Hepatocyte (in vitro differentiated cells): ENCODE data around the gene ZNRF1. TPM values are rescaled to one million over a fixed set of nuclear protein-coding genes. Genes with fewer than 3 reads are reported as not detected.

ENCODE experiments used
- DNase-seq: peaks from one replicate; pipeline ENCODE4 v3.0.0-alpha.2; 2016; ENCODE audit warnings: low spot score
- H2AFZ ChIP-seq: fragments of 200-600 bp; sonication (generic); 2 replicates; pipeline ENCODE4 v1.6.0; 2016; ENCODE audit warnings: antibody characterized with exemption, mild to moderate bottlenecking
- H3K27ac ChIP-seq: fragments of 200-600 bp; sonication (generic); 2 replicates; pipeline ENCODE4 v1.5.1; 2016; ENCODE audit warnings: mild to moderate bottlenecking
- H3K27me3 ChIP-seq: fragments of 200-600 bp; sonication (generic); 2 replicates; pipeline ENCODE4 v1.6.1; 2016
- H3K36me3 ChIP-seq: fragments of 200-600 bp; sonication (generic); replicated peaks from 2 replicates; pipeline ENCODE4 v1.5.1; 2016; ENCODE audit warnings: low read depth; ENCODE audit not compliant: insufficient read depth
- H3K4me1 ChIP-seq: fragments of 200-600 bp; sonication (generic); 2 replicates; pipeline ENCODE4 v1.5.1; 2016; ENCODE audit warnings: mild to moderate bottlenecking, moderate library complexity; ENCODE audit not compliant: insufficient read depth
- H3K4me2 ChIP-seq: fragments of 200-600 bp; sonication (generic); 2 replicates; pipeline ENCODE4 v1.6.0; 2016
- H3K4me3 ChIP-seq: fragments of 200-600 bp; sonication (generic); 2 replicates; pipeline ENCODE4 v1.5.1; 2016; ENCODE audit warnings: mild to moderate bottlenecking
- H3K79me2 ChIP-seq: fragments of 200-600 bp; sonication (generic); 2 replicates; pipeline ENCODE4 v1.6.0; 2017; ENCODE audit warnings: mild to moderate bottlenecking
- H3K9me2 ChIP-seq: fragments of 200-600 bp; sonication (generic); replicated peaks from 2 replicates; pipeline ENCODE4 v1.6.0; 2017; ENCODE audit warnings: mild to moderate bottlenecking; ENCODE audit not compliant: insufficient read depth
- H3K9me3 ChIP-seq: fragments of 200-600 bp; sonication (generic); 2 replicates; pipeline ENCODE4 v1.5.1; 2016; ENCODE audit warnings: low read depth, mild to moderate bottlenecking
- H4K20me1 ChIP-seq: fragments of 200-600 bp; sonication (generic); 2 replicates; pipeline ENCODE4 v1.6.0; 2016; ENCODE audit warnings: mild to moderate bottlenecking; ENCODE audit not compliant: insufficient read depth, poor library complexity, severe bottlenecking
- CTCF ChIP-seq: fragments of 200-600 bp; sonication (generic); IDR thresholded peaks from 2 replicates; pipeline ENCODE4 v1.5.1; 2016; ENCODE audit warnings: antibody characterized with exemption, mild to moderate bottlenecking; ENCODE audit not compliant: poor library complexity
- EZH2 ChIP-seq: fragments of 200-600 bp; sonication (generic); IDR thresholded peaks from 2 replicates; pipeline ENCODE4 v1.6.1; 2016; ENCODE audit warnings: antibody characterized with exemption, mild to moderate bottlenecking, borderline replicate concordance
- EZH2phosphoT487 ChIP-seq: fragments of 200-600 bp; sonication (generic); IDR thresholded peaks from one replicate; pipeline ENCODE4 v1.6.1; 2018; ENCODE audit warnings: antibody characterized with exemption, mild to moderate bottlenecking, low read depth, moderate library complexity; ENCODE audit not compliant: unreplicated experiment, severe bottlenecking
- WGBS: methylation state at CpG from one replicate; pipeline ENCODE4 v1.1.6; 2016; ENCODE audit warnings: low lambda C conversion rate; ENCODE audit errors: missing lambda C conversion rate; 5-methylcytosine and 5-hydroxymethylcytosine counted together
- polyA plus RNA-seq: library from polyadenylated mRNA; unstranded; fragments of >200 nt; fragmentation: Nextera tagmentation; extraction: Ambion mirVana; gene quantifications from 2 replicates; pipeline ENCODE4 v1.2.1, GENCODE V29; 2016
- total RNA-seq: library from RNA; depleted of rRNA; stranded (reverse); fragments of >200 nt; gene quantifications from 2 replicates; pipeline ENCODE4 v1.2.3, GENCODE V29; 2014

ZNRF1 gene
- total and polyA plus RNA-seq, 2 experiments from 2014 or later: 23.0 to 46.5 TPM

- H3K36me3 ChIP-seq: no peaks in the 10 kb centered on the region
- peaks cover 2% of the 10 kb centered on the region for H4K20me1 ChIP-seq
- WGBS: 58% methylated on average over 10 of the region's 10 CpGs
- peaks cover 39% of the 10 kb centered on the region for H3K4me1 ChIP-seq
- no peak overlapping the region for H3K4me3 ChIP-seq
- peak; percentile 58 for DNase-seq
- no peak overlapping the region for H2AFZ ChIP-seq
- H3K9me2 ChIP-seq: no peaks in the 10 kb centered on the region
- H3K27ac ChIP-seq: peak overlapping the region; percentile 57
- no peak for TF ChIP-seq EZH2phosphoT487
- no peak for TF ChIP-seq EZH2
- TF ChIP-seq CTCF: no peak
- H3K27me3 ChIP-seq: no peaks in the 10 kb centered on the region
- H3K9me3 ChIP-seq: no peaks in the 10 kb centered on the region
- no peak overlapping the region for H3K4me2 ChIP-seq
- H3K79me2 ChIP-seq: peaks cover 12% of the 10 kb centered on the region
Measured at GRCh38 chr16:75105306-75106061, 106.7 kb downstream of the ZNRF1 start.

- DNase-seq: no peak
- peaks cover 12% of the 10 kb centered on the region for H3K79me2 ChIP-seq
- H3K4me3 ChIP-seq: no peak overlapping the region
- H3K27me3 ChIP-seq: no peaks in the 10 kb centered on the region
- peaks cover 39% of the 10 kb centered on the region for H3K4me1 ChIP-seq
- H3K36me3 ChIP-seq: no peaks in the 10 kb centered on the region
- H3K9me3 ChIP-seq: no peaks in the 10 kb centered on the region
- no peak overlapping the region for H2AFZ ChIP-seq
- TF ChIP-seq EZH2 (no peak), EZH2phosphoT487 (no peak), CTCF (no peak)
- H3K27ac ChIP-seq: peak overlapping the region; percentile 54
- H3K9me2 ChIP-seq: no peaks in the 10 kb centered on the region
- H3K4me2 ChIP-seq: no peak overlapping the region
- H4K20me1 ChIP-seq: peaks cover 2% of the 10 kb centered on the region
- WGBS: 87% methylated on average over 20 of the region's 20 CpGs
Measured at GRCh38 chr16:75106351-75107274, 107.8 kb downstream of the ZNRF1 start.

- H3K4me2 ChIP-seq: no peak overlapping the region
- H4K20me1 ChIP-seq: peaks cover 2% of the 10 kb centered on the region
- no peaks in the 10 kb centered on the region for H3K9me2 ChIP-seq
- H3K4me1 ChIP-seq: peaks cover 39% of the 10 kb centered on the region
- H3K36me3 ChIP-seq: no peaks in the 10 kb centered on the region
- no peak for TF ChIP-seq EZH2
- no peak for TF ChIP-seq EZH2phosphoT487
- TF ChIP-seq CTCF: no peak
- H3K9me3 ChIP-seq: no peaks in the 10 kb centered on the region
- peaks cover 12% of the 10 kb centered on the region for H3K79me2 ChIP-seq
- DNase-seq: no peak
- H2AFZ ChIP-seq: no peak overlapping the region
- 96% methylated on average over 10 of the region's 10 CpGs for WGBS
- H3K4me3 ChIP-seq: no peak overlapping the region
- H3K27ac ChIP-seq: no peak overlapping the region
- H3K27me3 ChIP-seq: no peaks in the 10 kb centered on the region
Measured at GRCh38 chr16:75107505-75107904, 108.7 kb downstream of the ZNRF1 start.
